ENCODE data around the gene RNF123.

Gene RNF123

DNA sequence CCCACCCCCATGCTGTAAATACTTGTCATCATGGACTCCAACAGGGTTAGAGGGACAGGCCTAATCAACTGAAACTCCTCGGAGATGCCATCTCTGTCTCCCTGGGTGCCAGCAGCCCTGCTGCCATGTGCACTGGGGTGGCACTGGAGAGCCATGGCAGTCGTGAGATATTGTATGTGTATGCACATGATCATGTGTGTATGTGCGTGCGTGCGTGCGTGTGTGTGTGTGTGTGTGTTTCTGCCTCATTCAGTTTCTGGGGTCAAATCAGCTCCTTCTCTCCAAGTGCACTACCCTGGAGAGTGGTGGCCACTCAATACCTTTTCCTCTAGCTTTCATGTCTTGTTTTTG lies 18.4 kb upstream of the RNF123 start:
- TF ChIP-seq, protein P1, sequence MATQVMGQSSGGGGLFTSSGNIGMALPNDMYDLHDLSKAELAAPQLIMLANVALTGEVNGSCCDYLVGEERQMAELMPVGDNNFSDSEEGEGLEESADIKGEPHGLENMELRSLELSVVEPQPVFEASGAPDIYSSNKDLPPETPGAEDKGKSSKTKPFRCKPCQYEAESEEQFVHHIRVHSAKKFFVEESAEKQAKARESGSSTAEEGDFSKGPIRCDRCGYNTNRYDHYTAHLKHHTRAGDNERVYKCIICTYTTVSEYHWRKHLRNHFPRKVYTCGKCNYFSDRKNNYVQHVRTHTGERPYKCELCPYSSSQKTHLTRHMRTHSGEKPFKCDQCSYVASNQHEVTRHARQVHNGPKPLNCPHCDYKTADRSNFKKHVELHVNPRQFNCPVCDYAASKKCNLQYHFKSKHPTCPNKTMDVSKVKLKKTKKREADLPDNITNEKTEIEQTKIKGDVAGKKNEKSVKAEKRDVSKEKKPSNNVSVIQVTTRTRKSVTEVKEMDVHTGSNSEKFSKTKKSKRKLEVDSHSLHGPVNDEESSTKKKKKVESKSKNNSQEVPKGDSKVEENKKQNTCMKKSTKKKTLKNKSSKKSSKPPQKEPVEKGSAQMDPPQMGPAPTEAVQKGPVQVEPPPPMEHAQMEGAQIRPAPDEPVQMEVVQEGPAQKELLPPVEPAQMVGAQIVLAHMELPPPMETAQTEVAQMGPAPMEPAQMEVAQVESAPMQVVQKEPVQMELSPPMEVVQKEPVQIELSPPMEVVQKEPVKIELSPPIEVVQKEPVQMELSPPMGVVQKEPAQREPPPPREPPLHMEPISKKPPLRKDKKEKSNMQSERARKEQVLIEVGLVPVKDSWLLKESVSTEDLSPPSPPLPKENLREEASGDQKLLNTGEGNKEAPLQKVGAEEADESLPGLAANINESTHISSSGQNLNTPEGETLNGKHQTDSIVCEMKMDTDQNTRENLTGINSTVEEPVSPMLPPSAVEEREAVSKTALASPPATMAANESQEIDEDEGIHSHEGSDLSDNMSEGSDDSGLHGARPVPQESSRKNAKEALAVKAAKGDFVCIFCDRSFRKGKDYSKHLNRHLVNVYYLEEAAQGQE (IDR thresholded peaks at IDR 0.05; ENCODE audit: insufficient read depth in 1 of 2, low read depth in 2 of 2, low read length in 2 of 2) = no peak
- no peak for TF ChIP-seq POLR2AphosphoS5 (IDR thresholded peaks at IDR 0.05; ENCODE audit: low read depth, low read length)

DNA sequence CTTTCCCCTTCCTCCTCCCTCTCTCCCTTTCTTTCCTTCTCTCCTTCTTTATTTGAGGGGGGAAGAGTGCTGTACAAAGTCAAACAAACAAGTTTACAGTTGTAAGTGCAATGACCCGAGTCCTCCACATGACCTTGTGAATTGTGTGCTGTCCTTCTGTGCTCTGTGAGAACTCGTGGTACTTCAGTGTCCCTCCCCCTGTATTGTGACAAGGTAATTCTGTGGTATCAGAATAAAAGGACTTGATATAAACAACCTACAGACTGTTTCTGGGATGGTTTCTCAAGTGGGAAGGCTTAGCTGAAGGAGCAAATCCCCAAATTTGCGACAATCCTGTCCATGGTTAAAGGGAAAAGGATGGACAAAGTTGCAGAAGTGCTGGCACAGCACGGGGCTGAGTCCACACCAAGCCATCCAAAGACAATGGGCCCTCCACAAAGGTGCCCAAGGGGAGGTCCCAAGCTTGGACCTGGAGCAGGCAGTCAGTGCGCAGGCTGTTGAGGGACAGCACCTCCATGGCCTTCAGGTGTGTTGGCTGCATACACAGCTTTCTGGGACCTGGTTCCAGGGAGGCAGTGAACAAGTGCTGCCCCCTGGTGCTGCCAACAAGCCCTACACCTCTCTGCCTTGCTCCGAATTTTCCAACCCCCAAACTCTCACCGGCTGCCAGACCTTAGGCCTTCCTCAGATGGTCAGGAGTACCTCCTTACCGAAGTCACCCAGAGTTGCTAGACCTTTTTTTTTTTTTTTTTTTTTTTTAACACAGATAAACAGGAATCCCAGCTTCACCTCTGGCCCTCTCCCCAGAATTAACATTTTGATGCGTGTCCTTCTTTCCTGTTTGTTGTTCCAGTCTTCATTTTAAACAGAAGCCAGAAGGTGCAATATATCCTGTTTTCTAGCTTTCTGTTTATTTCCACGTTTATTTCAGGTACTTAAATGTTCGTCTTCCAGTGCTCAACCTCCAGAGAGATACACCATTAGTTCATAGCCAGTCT lies 17.8 kb upstream of the RNF123 start:
- TF ChIP-seq SIN3A (IDR thresholded peaks at IDR 0.05; ENCODE audit: borderline replicate concordance, insufficient read depth, low read length) = no peak
- no peak for TF ChIP-seq TAF1 (IDR thresholded peaks at IDR 0.05; ENCODE audit: borderline replicate concordance, insufficient read depth, low read length)
- TF ChIP-seq, protein P1 (IDR thresholded peaks at IDR 0.05; ENCODE audit: insufficient read depth in 1 of 2, low read depth in 2 of 2, low read length in 2 of 2) = no peak
- no peak for TF ChIP-seq POLR2AphosphoS5 (IDR thresholded peaks at IDR 0.05; ENCODE audit: low read depth, low read length)
- no peak for TF ChIP-seq FOXP2 (optimal IDR thresholded peaks at IDR 0.05; ENCODE audit: borderline replicate concordance, extremely low read depth, extremely low read length, insufficient read depth)

DNA sequence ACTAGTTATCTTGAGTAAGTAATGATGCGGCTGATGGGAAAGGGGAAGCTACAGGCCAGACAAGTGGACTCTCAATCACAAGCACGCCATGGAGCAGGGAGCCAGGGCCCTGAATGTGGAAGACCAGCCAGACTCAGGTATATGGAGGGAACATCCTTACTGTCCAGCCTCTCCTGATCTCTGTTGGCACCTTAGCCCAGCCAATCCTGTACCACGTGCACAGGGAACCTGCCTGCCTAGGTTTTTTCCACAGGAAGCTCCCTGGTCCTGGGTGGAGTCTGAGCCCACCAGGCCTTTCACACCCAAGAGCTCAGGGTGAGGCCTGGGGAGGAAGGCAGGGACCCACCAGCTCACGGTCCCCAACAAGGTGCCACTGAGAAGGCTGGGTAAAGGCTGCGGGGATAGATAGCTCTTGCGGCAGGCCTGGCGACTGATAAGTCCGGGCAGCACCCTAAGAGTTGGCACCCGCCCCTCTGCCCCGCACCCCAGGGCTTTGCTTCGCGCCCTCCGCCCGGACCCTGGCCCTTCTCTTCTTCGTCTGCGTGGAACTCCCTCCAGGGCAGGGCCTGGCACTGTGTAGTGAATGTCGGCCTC lies 16.1 kb upstream of the RNF123 start:
- TF ChIP-seq SIN3A (IDR thresholded peaks at IDR 0.05; ENCODE audit: borderline replicate concordance, insufficient read depth, low read length) (no peak), POLR2AphosphoS5 (IDR thresholded peaks at IDR 0.05; ENCODE audit: low read depth, low read length) (no peak), FOXP2 (optimal IDR thresholded peaks at IDR 0.05; ENCODE audit: borderline replicate concordance, extremely low read depth, extremely low read length, insufficient read depth) (no peak), TAF1 (IDR thresholded peaks at IDR 0.05; ENCODE audit: borderline replicate concordance, insufficient read depth, low read length) (no peak)
- TF ChIP-seq, protein P1 (IDR thresholded peaks at IDR 0.05; ENCODE audit: insufficient read depth in 1 of 2, low read depth in 2 of 2, low read length in 2 of 2) = no peak

DNA sequence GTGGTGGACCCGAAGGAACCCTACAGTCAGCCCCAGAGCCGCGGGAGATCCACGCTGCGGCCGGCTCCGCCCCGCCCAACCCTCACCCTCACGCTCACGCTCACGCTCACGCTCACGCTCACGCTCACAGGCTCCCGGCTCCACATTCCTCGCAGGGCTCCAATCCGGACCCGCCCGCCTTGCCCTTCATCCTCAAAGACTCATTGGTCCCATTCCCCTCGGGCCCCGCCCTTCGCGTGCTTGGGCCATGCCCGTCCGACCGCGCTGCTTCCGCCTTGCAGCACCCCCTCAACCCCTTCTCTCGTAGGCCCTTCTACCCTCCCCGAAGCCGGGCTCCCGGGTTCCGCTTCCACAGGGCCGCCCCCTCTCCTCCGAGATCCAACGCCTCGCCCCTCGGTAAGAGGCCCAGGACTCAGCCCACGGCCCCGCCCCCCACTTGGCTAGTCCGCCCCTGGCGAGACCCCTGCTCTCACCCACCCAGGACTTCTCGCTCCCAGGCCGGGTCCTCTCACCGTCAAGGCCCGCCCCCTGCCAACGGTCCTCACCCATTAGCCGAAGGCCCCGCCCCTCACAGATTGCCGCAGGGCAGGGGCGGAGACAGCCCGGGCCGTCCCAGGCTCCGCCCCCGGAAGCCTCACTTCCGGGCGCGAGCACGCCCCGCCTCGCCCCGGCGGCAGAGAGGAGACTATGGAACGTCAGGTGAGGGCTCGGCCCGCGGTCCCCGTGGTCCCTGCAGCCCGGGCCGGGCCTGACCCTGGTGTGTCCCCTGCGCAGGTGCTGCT lies 15.5 kb upstream of the RNF123 start, which contains the start of gene APEH:
Gene APEH, plus strand, starts transcription at position 637 of the 782 bp plus-strand sequence. Its CDS starts 51 bp downstream, at position 688.
- no peak for TF ChIP-seq POLR2AphosphoS5 (IDR thresholded peaks at IDR 0.05; ENCODE audit: low read depth, low read length)
- TF ChIP-seq FOXP2 (optimal IDR thresholded peaks at IDR 0.05; ENCODE audit: borderline replicate concordance, extremely low read depth, extremely low read length, insufficient read depth) = peak; percentile 37

DNA sequence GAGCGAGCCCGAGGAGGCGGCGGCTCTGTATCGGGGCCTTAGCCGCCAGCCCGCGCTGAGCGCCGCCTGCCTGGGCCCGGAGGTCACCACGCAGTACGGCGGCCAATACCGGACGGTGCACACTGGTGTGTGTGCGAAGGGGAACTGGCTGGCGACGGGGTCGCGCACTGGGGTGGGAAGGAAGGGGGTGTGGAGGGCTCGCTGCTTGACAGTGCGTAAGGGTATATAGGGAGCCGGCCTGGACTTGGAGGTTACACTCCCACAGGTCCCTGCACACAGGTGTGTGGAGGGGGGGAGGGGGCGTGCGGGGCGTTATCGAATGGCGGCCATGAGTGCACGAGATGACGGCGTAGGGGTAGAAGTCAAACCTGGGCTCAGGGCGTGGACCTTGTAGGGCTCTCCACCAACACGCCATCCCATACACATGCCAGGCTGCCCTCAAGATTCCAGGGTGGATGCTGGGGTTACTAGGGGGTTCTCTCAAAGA lies 14.8 kb upstream of the RNF123 start:
- TF ChIP-seq FOXP2 (optimal IDR thresholded peaks at IDR 0.05; ENCODE audit: borderline replicate concordance, extremely low read depth, extremely low read length, insufficient read depth) (no peak), POLR2AphosphoS5 (IDR thresholded peaks at IDR 0.05; ENCODE audit: low read depth, low read length) (no peak), SIN3A (IDR thresholded peaks at IDR 0.05; ENCODE audit: borderline replicate concordance, insufficient read depth, low read length) (no peak), TAF1 (IDR thresholded peaks at IDR 0.05; ENCODE audit: borderline replicate concordance, insufficient read depth, low read length) (no peak)
- TF ChIP-seq, protein P1 (IDR thresholded peaks at IDR 0.05; ENCODE audit: insufficient read depth in 1 of 2, low read depth in 2 of 2, low read length in 2 of 2) = no peak

Data from PFSK-1 (cell line).